Calu3 (cell line): Measurements from ENCODE around the gene S100B. TPM values are rescaled to one million over a fixed set of nuclear protein-coding genes. Genes with fewer than 3 reads are reported as not detected.
A peak's percentile ranks its signal among the peaks of the same experiment; 100 is the strongest.

ENCODE experiments used
- BruUV-seq: library from RNA; stranded (reverse); fragments of 400-500 nt; replicated peaks from 2 replicates; lab custom pipeline; 2021; lab: Mats Ljungman, UMichigan
- CTCF ChIA-PET: fragments of 300-600 bp; sonication (Branson Sonifier 250); formaldehyde crosslinking; loops from one replicate; lab custom pipeline; 2022; ENCODE audit warnings: antibody characterized with exemption; lab: Charles Lee
- DNase-seq: peaks from one replicate; pipeline ENCODE4 v3.0.0; 2022
- H3K27ac Mint-ChIP-seq: one replicate; pipeline ENCODE4 v1.8.0; 2022; ENCODE audit warnings: mixed read lengths; ENCODE audit not compliant: unreplicated experiment
- H3K27me3 Mint-ChIP-seq: one replicate; pipeline ENCODE4 v1.8.0; 2022; ENCODE audit warnings: mixed read lengths; ENCODE audit not compliant: unreplicated experiment
- H3K36me3 Mint-ChIP-seq: one replicate; pipeline ENCODE4 v1.8.0; 2022; ENCODE audit warnings: mild to moderate bottlenecking, moderate library complexity, mixed read lengths; ENCODE audit not compliant: insufficient read depth, unreplicated experiment
- H3K4me1 Mint-ChIP-seq: one replicate; pipeline ENCODE4 v1.8.0; 2022; ENCODE audit warnings: mild to moderate bottlenecking, low read depth, mixed read lengths; ENCODE audit not compliant: unreplicated experiment
- H3K4me3 Mint-ChIP-seq: one replicate; pipeline ENCODE4 v1.8.0; 2022; ENCODE audit warnings: mild to moderate bottlenecking, low read depth, moderate library complexity, mixed read lengths; ENCODE audit not compliant: unreplicated experiment
- H3K9me3 Mint-ChIP-seq: one replicate; pipeline ENCODE4 v1.8.0; 2022; ENCODE audit warnings: low read depth, mixed read lengths; ENCODE audit not compliant: unreplicated experiment
- CTCF ChIP-seq: fragments of 200-600 bp; IDR thresholded peaks from one replicate; pipeline ENCODE4 v1.8.0; 2022; ENCODE audit warnings: antibody characterized with exemption; ENCODE audit not compliant: unreplicated experiment
- intact Hi-C: fragments of 100-400 bp; cut with micrococcal nuclease; formaldehyde crosslinking; loops from one replicate; pipeline ENCODE4 v1.10.0; 2022; ENCODE audit not compliant: unreplicated experiment
- total RNA-seq: library from RNA; stranded (reverse); gene quantifications from 2 replicates; pipeline ENCODE4 v1.2.3, GENCODE V29; 2022

S100B gene
- total RNA-seq, 1 experiment from 2014 or later: not detected

- CTCF ChIA-PET: no interaction called here
Observed at GRCh38 chr21:46626536-46626935, 21.7 kb upstream of the S100B start.

GRCh38 chr21:46625759-46626158 lies 20.9 kb upstream of the S100B start:
- no peak for TF ChIP-seq CTCF
- no TSS peak for BruUV-seq
- H3K4me1 Mint-ChIP-seq: peaks cover 4% of the 10 kb centered on the region

More at GRCh38 chr21:46626536-46626935, 21.7 kb upstream of the S100B start:
- BruUV-seq: no TSS peak
- no peak for TF ChIP-seq CTCF
- Mint-ChIP-seq H3K36me3 (no peaks in the 10 kb centered on the region), H3K27me3 (no peaks in the 10 kb centered on the region), H3K27ac (no peak overlapping the region), H3K9me3 (no peaks in the 10 kb centered on the region), H3K4me1 (no peaks in the 10 kb centered on the region), H3K4me3 (no peak overlapping the region)
- no peak for DNase-seq
- intact Hi-C loops: no loop called here

GRCh38 chr21:46624050-46624449 lies 19.2 kb upstream of the S100B start:
- H3K27ac Mint-ChIP-seq: no peak overlapping the region
- H3K36me3 Mint-ChIP-seq: no peaks in the 10 kb centered on the region
- peaks cover 11% of the 10 kb centered on the region for H3K4me1 Mint-ChIP-seq
- no peaks in the 10 kb centered on the region for H3K27me3 Mint-ChIP-seq
- CTCF ChIA-PET: no interaction called here
- intact Hi-C loops: no loop called here
- BruUV-seq: no TSS peak
- H3K4me3 Mint-ChIP-seq: no peak overlapping the region
- DNase-seq: no peak
- H3K9me3 Mint-ChIP-seq: peaks cover 3% of the 10 kb centered on the region
- TF ChIP-seq CTCF: no peak

More at GRCh38 chr21:46625759-46626158, 20.9 kb upstream of the S100B start:
- no peak for DNase-seq
- no peaks in the 10 kb centered on the region for H3K36me3 Mint-ChIP-seq
- no peak overlapping the region for H3K4me3 Mint-ChIP-seq
- intact Hi-C loops: no loop called here
- CTCF ChIA-PET: no interaction called here
- no peaks in the 10 kb centered on the region for H3K9me3 Mint-ChIP-seq
- H3K27me3 Mint-ChIP-seq: no peaks in the 10 kb centered on the region
- H3K27ac Mint-ChIP-seq: no peak overlapping the region

GRCh38 chr21:46622226-46622625 lies 17.3 kb upstream of the S100B start:
- no peaks in the 10 kb centered on the region for H3K36me3 Mint-ChIP-seq

More at GRCh38 chr21:46622226-46622625, 17.3 kb upstream of the S100B start:
- intact Hi-C loops: no loop called here
- peak; percentile 75 for DNase-seq
- H3K27me3 Mint-ChIP-seq: no peaks in the 10 kb centered on the region
- no peak overlapping the region for H3K4me3 Mint-ChIP-seq
- CTCF ChIA-PET: interaction anchor here (0.6 to 1.5 kb wide), 4 partner anchors 10 to 112 kb away, joined by 4 to 17 read pairs (median 6); partner anchors contain the start of gene PRMT2
- no peak for TF ChIP-seq CTCF
- H3K9me3 Mint-ChIP-seq: peaks cover 3% of the 10 kb centered on the region
- BruUV-seq: no TSS peak
- H3K4me1 Mint-ChIP-seq: peaks cover 11% of the 10 kb centered on the region
- peak overlapping the region; percentile 80 for H3K27ac Mint-ChIP-seq
